Endothelial cell (in vitro differentiated cells): Measurements from ENCODE around the gene EFNA5. TPM values are rescaled to one million over a fixed set of nuclear protein-coding genes. Genes with fewer than 3 reads are reported as not detected.

Source experiments
- DNase-seq: peaks from one replicate; pipeline ENCODE4 v3.0.0; 2021; ENCODE audit warnings: low spot score
- H3K27ac Mint-ChIP-seq: one replicate; pipeline ENCODE4 v1.8.0; 2021; ENCODE audit warnings: mixed read lengths, inconsistent platforms; ENCODE audit not compliant: unreplicated experiment
- H3K27me3 Mint-ChIP-seq: one replicate; pipeline ENCODE4 v1.8.0; 2021; ENCODE audit warnings: mild to moderate bottlenecking, moderate library complexity, mixed read lengths, inconsistent platforms; ENCODE audit not compliant: unreplicated experiment
- H3K36me3 Mint-ChIP-seq: one replicate; pipeline ENCODE4 v1.8.0; 2021; ENCODE audit warnings: mild to moderate bottlenecking, low read depth, mixed read lengths, inconsistent platforms; ENCODE audit not compliant: unreplicated experiment
- H3K4me1 Mint-ChIP-seq: one replicate; pipeline ENCODE4 v1.8.0; 2021; ENCODE audit warnings: mild to moderate bottlenecking, mixed read lengths, inconsistent platforms; ENCODE audit not compliant: unreplicated experiment
- H3K4me3 Mint-ChIP-seq: one replicate; pipeline ENCODE4 v1.8.0; 2021; ENCODE audit warnings: mild to moderate bottlenecking, mixed read lengths, inconsistent platforms; ENCODE audit not compliant: unreplicated experiment
- H3K9me3 Mint-ChIP-seq: one replicate; pipeline ENCODE4 v1.8.0; 2021; ENCODE audit warnings: mixed read lengths, inconsistent platforms; ENCODE audit not compliant: unreplicated experiment
- total RNA-seq: library from RNA; stranded (reverse); fragmentation: NEBNext Ultra II Directional; extraction: Animal tissue kit (Norgen Biotek cat#: 25700); gene quantifications from one replicate; pipeline ENCODE4 v1.2.1, GENCODE V29; 2021; ENCODE audit not compliant: unreplicated experiment
- TF ChIP-seq, protein P1 (sequence below): fragments of 200-600 bp; sonication (generic); IDR thresholded peaks from one replicate; pipeline ENCODE4 v1.5.0; 2021; ENCODE audit warnings: antibody characterized with exemption; ENCODE audit not compliant: unreplicated experiment

The EFNA5 gene
- total RNA-seq, 1 donor from 2014 or later: 8.8 TPM

DNA sequence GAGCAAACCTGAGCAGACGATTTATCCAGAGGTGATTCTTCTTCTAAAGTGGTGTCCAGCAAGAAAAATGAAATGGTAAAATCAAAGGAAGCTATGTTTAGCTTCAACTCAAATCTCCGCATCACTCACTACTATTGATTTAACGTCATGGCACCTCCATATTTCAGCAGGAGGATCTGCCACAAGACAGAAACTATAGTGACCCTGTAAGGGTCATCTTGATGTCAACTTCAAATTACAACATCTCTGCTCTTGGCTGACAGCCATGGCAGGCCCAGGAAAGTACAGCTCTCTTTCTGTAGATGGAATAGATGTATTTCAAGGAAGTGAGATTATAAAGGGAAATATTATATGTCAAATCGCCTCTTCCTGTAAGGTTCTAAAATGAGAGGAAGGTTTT, 10.1 kb upstream of the EFNA5 start:
- TF ChIP-seq, protein P1, sequence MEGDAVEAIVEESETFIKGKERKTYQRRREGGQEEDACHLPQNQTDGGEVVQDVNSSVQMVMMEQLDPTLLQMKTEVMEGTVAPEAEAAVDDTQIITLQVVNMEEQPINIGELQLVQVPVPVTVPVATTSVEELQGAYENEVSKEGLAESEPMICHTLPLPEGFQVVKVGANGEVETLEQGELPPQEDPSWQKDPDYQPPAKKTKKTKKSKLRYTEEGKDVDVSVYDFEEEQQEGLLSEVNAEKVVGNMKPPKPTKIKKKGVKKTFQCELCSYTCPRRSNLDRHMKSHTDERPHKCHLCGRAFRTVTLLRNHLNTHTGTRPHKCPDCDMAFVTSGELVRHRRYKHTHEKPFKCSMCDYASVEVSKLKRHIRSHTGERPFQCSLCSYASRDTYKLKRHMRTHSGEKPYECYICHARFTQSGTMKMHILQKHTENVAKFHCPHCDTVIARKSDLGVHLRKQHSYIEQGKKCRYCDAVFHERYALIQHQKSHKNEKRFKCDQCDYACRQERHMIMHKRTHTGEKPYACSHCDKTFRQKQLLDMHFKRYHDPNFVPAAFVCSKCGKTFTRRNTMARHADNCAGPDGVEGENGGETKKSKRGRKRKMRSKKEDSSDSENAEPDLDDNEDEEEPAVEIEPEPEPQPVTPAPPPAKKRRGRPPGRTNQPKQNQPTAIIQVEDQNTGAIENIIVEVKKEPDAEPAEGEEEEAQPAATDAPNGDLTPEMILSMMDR: no peak
- Mint-ChIP-seq H3K4me3 (no peak overlapping the region), H3K36me3 (no peaks in the 10 kb centered on the region), H3K27ac (no peak overlapping the region), H3K27me3 (no peaks in the 10 kb centered on the region), H3K4me1 (peaks cover under 1% of the 10 kb centered on the region), H3K9me3 (no peaks in the 10 kb centered on the region)
- no peak for DNase-seq

DNA sequence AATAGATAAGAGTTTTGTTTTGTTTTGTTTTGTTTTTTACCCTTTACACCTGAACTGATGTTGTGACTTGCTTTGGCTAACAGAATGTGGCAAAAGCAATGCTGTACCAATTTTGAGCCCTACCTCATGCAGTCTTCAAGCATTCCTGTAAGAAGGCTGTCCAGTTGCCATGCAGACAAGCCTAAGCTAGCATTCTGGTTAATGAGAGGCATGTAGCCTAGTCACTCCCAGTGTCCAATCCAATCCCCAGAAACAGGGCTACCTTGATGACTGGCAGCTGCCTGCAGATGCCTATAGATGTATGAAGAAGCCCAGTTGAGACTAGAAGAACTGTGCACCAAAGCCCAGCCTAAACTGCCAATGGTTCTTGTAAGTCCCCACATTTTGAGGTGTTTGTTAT, 9.4 kb upstream of the EFNA5 start:
- Mint-ChIP-seq H3K4me1 (peaks cover 2% of the 10 kb centered on the region), H3K9me3 (no peaks in the 10 kb centered on the region), H3K27ac (no peak overlapping the region), H3K27me3 (no peaks in the 10 kb centered on the region), H3K36me3 (no peaks in the 10 kb centered on the region), H3K4me3 (no peak overlapping the region)
- no peak for DNase-seq
- TF ChIP-seq, protein P1: no peak

DNA sequence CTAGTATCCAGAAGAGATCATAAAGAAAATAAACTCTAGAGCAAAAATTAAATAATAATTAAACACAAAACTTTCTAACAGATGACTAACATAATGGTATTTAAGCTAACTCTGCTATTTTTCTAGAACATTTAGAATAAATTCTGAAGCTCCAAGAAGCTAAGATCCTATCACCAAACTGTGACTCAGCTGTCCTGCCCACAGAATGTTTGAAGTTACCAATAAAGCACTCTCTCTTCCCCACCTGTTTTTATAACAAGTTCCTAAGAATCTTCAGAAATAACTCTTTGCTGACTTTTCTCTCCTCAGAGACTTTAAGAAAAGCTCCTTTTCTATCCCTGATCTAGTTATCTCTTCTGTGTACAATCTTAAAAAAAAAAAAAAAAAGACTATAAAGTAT, 6.0 kb upstream of the EFNA5 start:
- no peak for DNase-seq
- Mint-ChIP-seq H3K27ac (no peak overlapping the region), H3K4me3 (no peak overlapping the region), H3K9me3 (no peaks in the 10 kb centered on the region), H3K4me1 (peaks cover 12% of the 10 kb centered on the region), H3K27me3 (peaks cover 6% of the 10 kb centered on the region), H3K36me3 (no peaks in the 10 kb centered on the region)
- TF ChIP-seq, protein P1: no peak

DNA sequence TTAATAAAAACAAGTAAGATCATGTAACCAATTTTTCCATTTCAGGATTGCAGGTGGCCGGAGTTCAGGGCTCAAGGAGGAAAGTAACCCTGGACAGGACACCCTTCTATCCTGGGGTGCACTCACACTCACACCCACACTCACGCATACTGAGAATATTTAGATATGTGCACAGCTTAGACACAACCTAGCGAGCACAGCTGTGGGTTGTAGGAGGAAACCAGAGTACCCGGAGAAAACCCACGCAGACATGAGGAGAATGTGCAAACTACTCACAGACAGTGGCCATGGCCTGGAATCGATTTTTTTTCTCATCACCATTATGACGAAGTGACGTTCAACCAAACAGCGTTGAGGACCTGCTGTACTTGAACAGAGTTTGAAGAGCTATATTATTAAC, 4.5 kb upstream of the EFNA5 start:
- no peaks in the 10 kb centered on the region for H3K36me3 Mint-ChIP-seq
- H3K9me3 Mint-ChIP-seq: no peaks in the 10 kb centered on the region
- peaks cover 13% of the 10 kb centered on the region for H3K4me1 Mint-ChIP-seq
- no peak overlapping the region for H3K27ac Mint-ChIP-seq
- peaks cover 10% of the 10 kb centered on the region for H3K27me3 Mint-ChIP-seq
- no peak for DNase-seq
- no peak overlapping the region for H3K4me3 Mint-ChIP-seq
- TF ChIP-seq, protein P1: no peak

DNA sequence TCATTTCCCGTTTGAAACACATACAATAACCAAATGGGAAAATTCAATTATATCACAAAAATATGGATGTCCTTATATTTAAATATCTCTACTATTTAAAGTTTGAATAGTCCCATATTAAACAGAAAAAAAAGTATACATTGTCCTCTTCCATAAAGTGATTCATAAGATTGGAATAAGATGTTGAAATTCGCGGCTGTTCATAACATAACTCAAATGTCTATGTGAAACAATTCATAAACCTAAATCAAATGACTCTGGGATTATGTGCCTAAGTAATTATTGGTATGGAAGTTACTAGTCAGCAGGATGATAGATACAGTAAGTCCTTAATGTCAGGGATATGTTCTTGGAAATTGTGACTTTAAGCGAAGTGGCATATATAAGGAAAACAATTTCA, 3.9 kb upstream of the EFNA5 start:
- peaks cover 13% of the 10 kb centered on the region for H3K4me1 Mint-ChIP-seq
- H3K27me3 Mint-ChIP-seq: peaks cover 10% of the 10 kb centered on the region
- no peaks in the 10 kb centered on the region for H3K9me3 Mint-ChIP-seq
- no peak overlapping the region for H3K4me3 Mint-ChIP-seq
- no peak overlapping the region for H3K27ac Mint-ChIP-seq
- H3K36me3 Mint-ChIP-seq: no peaks in the 10 kb centered on the region
- TF ChIP-seq, protein P1: no peak
- no peak for DNase-seq
